Measurements from ENCODE around the gene RNF25. TPM values are rescaled to one million over a fixed set of nuclear protein-coding genes. Genes with fewer than 3 reads are reported as not detected.

RNF25 gene
- polyA plus RNA-seq, 2 of the 4 experiments (the other 2 are of a cell fraction), result 33.8 to 61.5 TPM

DNA sequence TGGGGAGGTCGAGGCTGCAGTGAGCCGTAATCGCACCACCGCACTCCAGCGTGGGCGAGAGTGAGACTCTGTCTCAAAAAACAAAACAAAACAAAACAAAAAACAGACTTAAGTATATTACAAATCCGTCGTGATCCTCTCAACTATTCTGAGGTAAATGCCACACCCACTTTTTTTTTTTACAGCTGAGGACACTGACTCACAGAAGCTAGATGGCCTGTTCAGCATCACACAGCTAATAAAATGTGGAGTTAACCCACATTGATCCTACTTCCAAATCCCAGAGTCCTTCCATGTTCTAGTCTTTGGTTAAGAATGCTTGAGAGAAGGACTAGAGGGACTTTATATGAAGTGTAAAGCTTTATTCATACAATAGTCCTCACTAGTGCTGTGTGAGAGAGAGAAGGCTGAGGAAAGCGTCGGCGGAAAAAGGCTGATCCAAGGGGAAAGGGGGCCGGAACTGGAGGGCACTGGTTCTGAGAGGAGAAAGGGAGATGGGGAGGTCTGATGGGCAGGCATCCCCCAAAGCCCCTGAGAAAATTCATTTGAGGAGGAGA is 627 bp downstream of the RNF25 start:
- H3K4me3 ChIP-seq, result peak overlapping the region; percentile 87
- DNase-seq (ENCODE audit: low read depth in 1 of 2, low spot score in 1 of 2) (peak; percentile 16 to 17), FAIRE-seq (no peak), ATAC-seq (peak; percentile 57 to 62; a peak in 5 of 6 replicates)
- ChIA-PET POLR2A (interaction anchor here (1.1 to 2.7 kb wide), 5 partner anchors 8 to 176 kb away, joined by 3 to 37 read pairs (median 3); partner anchors contain the start of genes BCS1L and ZNF142), CTCF (interaction anchor here (0.9 to 4.3 kb wide), 8 partner anchors 12 to 380 kb away, joined by 3 to 26 read pairs (median 9); partner anchors contain the start of genes BCS1L and ZNF142)
- WGBS (ENCODE audit: missing lambda C conversion rate), result 45% methylated on average over 12 of the region's 12 CpGs
- H3K9me3 ChIP-seq, result no peaks in the 10 kb centered on the region
- H3K4me2 ChIP-seq, result peak overlapping the region; percentile 97
- TF ChIP-seq RFX5 (IDR thresholded peaks at IDR 0.05) (0 out of 2 replicates have a peak, but pooled peaks have one; percentile 1), MAZ (IDR thresholded peaks at IDR 0.05; ENCODE audit: borderline replicate concordance, low read depth, low read length) (no peak)
- H3K4me1 ChIP-seq, result peaks cover 11% of the 10 kb centered on the region; the same call in 2 of the 3 replicates
- peak overlapping the region; percentile 84 to 90 for H3K27ac ChIP-seq

DNA sequence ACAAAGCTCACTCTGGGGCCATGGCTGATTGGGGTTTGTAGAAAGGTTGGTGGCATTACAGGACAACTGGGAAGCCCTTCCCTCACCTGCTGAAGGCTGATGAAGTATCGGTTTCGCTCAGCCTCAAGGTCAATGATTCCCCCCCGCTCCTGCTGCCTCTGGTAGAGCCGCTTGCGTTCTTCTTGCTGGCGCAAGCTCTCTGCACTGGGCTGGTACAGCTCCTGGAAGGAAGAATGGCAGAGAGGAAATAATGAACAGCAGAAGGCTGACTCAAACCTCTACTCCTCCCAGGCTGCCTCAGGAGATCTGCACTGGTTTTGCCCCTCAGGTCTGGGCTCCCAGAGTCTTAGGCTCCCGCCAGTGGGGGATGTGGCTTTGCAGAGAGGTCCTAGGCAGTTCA is 7.1 kb downstream of the RNF25 start:
- POLR2A ChIA-PET, result no interaction called here
- no peaks in the 10 kb centered on the region for H3K9me3 ChIP-seq
- H3K4me1 ChIP-seq, result peaks cover 7% of the 10 kb centered on the region; the same call in 2 of the 3 replicates
- no peak overlapping the region for H3K4me3 ChIP-seq
- CTCF ChIA-PET, result interaction anchor here (0.9 to 2.4 kb wide), 3 partner anchors 23 to 188 kb away, joined by 3 to 9 read pairs (median 3); no protein-coding TSS in a partner anchor
- no peak overlapping the region for H3K27ac ChIP-seq
- WGBS (ENCODE audit: missing lambda C conversion rate), result 99% methylated on average over 7 of the region's 7 CpGs
- TF ChIP-seq ZFP36 (IDR thresholded peaks at IDR 0.05; ENCODE audit: borderline replicate concordance, partially characterized antibody) (no peak), MAZ (IDR thresholded peaks at IDR 0.05; ENCODE audit: borderline replicate concordance, low read depth, low read length) (no peak)
- no peak overlapping the region for H3K4me2 ChIP-seq
- DNase-seq (ENCODE audit: low read depth in 1 of 2, low spot score in 1 of 2) (no peak), ATAC-seq (no peak), FAIRE-seq (no peak)

DNA sequence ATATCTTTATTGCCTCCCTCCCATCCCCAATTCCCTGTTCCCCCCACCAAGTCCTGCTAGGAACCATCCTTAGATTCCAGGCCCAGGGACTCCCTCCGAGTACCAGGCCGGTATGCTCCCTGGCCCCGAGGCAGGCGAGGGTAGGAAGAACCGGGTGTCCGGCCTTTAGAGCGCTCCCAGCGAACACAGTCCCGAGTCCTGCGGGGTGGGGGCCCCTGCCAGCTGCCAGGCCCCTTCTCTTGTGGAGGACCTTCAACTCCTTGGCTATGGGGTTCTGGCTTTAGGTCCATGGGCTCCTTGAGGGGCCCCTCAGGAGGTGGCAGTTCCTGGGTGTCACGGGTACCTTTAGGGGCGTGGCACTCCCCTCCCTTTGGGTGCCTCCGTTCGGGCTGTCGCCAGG is 7.9 kb downstream of the RNF25 start:
- Histone ChIP-seq H3K4me1 (peaks cover 7% of the 10 kb centered on the region; the same call in 2 of the 3 replicates), H3K9me3 (no peaks in the 10 kb centered on the region), H3K4me2 (no peak overlapping the region), H3K4me3 (no peak overlapping the region), H3K27ac (no peak overlapping the region)
- no peak for ATAC-seq
- DNase-seq (ENCODE audit: low read depth in 1 of 2, low spot score in 1 of 2), result no peak
- no peak for FAIRE-seq
- WGBS (ENCODE audit: missing lambda C conversion rate), result 98% methylated on average over 13 of the region's 15 CpGs
- CTCF ChIA-PET, result interaction anchor here (1.0 to 2.4 kb wide), 3 partner anchors 24 to 184 kb away, joined by 3 to 9 read pairs (median 3); no protein-coding TSS in a partner anchor
- POLR2A ChIA-PET, result interaction anchor here (0.7 kb wide), 1 partner anchor 8 kb away, joined by 3 read pairs; the partner anchor contains the start of genes RNF25 and STK36
- no peak for TF ChIP-seq JUNB (IDR thresholded peaks at IDR 0.05)
- no peak for TF ChIP-seq CHD2 (IDR thresholded peaks at IDR 0.05; ENCODE audit: low read length, partially characterized antibody)
- no peak for TF ChIP-seq NPAS2 (CRISPR knock-in tag; IDR thresholded peaks at IDR 0.05; ENCODE audit: borderline replicate concordance)
- TF ChIP-seq, protein P1, sequence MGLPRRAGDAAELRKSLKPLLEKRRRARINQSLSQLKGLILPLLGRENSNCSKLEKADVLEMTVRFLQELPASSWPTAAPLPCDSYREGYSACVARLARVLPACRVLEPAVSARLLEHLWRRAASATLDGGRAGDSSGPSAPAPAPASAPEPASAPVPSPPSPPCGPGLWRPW (IDR thresholded peaks at IDR 0.05), result no peak
- TF ChIP-seq POLR2AphosphoS2 (conservative IDR thresholded peaks at IDR 0.05; ENCODE audit: low read length), result no peak
- TF ChIP-seq, protein P2, sequence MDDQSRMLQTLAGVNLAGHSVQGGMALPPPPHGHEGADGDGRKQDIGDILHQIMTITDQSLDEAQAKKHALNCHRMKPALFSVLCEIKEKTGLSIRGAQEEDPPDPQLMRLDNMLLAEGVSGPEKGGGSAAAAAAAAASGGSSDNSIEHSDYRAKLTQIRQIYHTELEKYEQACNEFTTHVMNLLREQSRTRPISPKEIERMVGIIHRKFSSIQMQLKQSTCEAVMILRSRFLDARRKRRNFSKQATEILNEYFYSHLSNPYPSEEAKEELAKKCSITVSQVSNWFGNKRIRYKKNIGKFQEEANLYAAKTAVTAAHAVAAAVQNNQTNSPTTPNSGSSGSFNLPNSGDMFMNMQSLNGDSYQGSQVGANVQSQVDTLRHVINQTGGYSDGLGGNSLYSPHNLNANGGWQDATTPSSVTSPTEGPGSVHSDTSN (IDR thresholded peaks at IDR 0.05), result no peak
- TF ChIP-seq NR3C1 (IDR thresholded peaks at IDR 0.05), result no peak
- TF ChIP-seq ZSCAN20 (CRISPR knock-in tag; IDR thresholded peaks at IDR 0.05), result no peak
- TF ChIP-seq TP53 (CRISPR knock-in tag; IDR thresholded peaks at IDR 0.05), result no peak
- no peak for TF ChIP-seq FOSB (CRISPR knock-in tag; IDR thresholded peaks at IDR 0.05)
- TF ChIP-seq CBX2 (IDR thresholded peaks at IDR 0.05; ENCODE audit: borderline replicate concordance, low read depth), result no peak
- no peak for TF ChIP-seq ESRRA (IDR thresholded peaks at IDR 0.05; ENCODE audit: borderline replicate concordance, low read length)
- TF ChIP-seq, protein P3, sequence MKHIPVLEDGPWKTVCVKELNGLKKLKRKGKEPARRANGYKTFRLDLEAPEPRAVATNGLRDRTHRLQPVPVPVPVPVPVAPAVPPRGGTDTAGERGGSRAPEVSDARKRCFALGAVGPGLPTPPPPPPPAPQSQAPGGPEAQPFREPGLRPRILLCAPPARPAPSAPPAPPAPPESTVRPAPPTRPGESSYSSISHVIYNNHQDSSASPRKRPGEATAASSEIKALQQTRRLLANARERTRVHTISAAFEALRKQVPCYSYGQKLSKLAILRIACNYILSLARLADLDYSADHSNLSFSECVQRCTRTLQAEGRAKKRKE (CRISPR knock-in tag; IDR thresholded peaks at IDR 0.05; ENCODE audit: low read depth), result no peak
- no peak for TF ChIP-seq HOXB13 (CRISPR knock-in tag; IDR thresholded peaks at IDR 0.05; ENCODE audit: low read depth)
- TF ChIP-seq, protein P4, sequence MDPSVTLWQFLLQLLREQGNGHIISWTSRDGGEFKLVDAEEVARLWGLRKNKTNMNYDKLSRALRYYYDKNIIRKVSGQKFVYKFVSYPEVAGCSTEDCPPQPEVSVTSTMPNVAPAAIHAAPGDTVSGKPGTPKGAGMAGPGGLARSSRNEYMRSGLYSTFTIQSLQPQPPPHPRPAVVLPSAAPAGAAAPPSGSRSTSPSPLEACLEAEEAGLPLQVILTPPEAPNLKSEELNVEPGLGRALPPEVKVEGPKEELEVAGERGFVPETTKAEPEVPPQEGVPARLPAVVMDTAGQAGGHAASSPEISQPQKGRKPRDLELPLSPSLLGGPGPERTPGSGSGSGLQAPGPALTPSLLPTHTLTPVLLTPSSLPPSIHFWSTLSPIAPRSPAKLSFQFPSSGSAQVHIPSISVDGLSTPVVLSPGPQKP (IDR thresholded peaks at IDR 0.05; ENCODE audit: low read depth, low read length), result no peak
- TF ChIP-seq, protein P5, sequence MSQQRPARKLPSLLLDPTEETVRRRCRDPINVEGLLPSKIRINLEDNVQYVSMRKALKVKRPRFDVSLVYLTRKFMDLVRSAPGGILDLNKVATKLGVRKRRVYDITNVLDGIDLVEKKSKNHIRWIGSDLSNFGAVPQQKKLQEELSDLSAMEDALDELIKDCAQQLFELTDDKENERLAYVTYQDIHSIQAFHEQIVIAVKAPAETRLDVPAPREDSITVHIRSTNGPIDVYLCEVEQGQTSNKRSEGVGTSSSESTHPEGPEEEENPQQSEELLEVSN (IDR thresholded peaks at IDR 0.05; ENCODE audit: borderline replicate concordance, low read depth), result no peak
- TF ChIP-seq HOXB5 (CRISPR knock-in tag; IDR thresholded peaks at IDR 0.05), result no peak
- no peak for TF ChIP-seq RAD21 (conservative IDR thresholded peaks at IDR 0.05 in 1 of 2, IDR thresholded peaks at IDR 0.05 in 1 of 2)
- no peak for TF ChIP-seq RFX5 (IDR thresholded peaks at IDR 0.05)
- TF ChIP-seq HEYL (CRISPR knock-in tag; IDR thresholded peaks at IDR 0.05), result no peak

All from A549 (cell line).